ENCODE measurements around the gene CCDC175.

GRCh38 chr14:59511916-59512575 lies 64.6 kb downstream of the CCDC175 start:
- peak in 1 of 5 experiments; percentile 25 for TF ChIP-seq CTCF (IDR thresholded peaks at IDR 0.05 in 4 of 5, conservative IDR thresholded peaks at IDR 0.05 in 1 of 5)
- no peak for TF ChIP-seq POLR2A (IDR thresholded peaks at IDR 0.05)

All from gastrocnemius medialis (tissue), 4 donors.